Liver (tissue), 9 donors: Measurements from ENCODE around the gene BAK1. TPM values are rescaled to one million over a fixed set of nuclear protein-coding genes. Genes with fewer than 3 reads are reported as not detected.

ENCODE experiments used
- DNase-seq: peaks from one replicate; pipeline ENCODE4 v3.0.0-alpha.2; 2017; ENCODE audit warnings: low spot score
- H3K27ac ChIP-seq, 2 donors: one replicate each; pipeline ENCODE4 v1.7.0; 2013; ENCODE audit warnings: inconsistent platforms in 2 of 2, low read length in 2 of 2, control low read depth in 1 of 2, low read depth in 1 of 2, mild to moderate bottlenecking in 1 of 2
- H3K27me3 ChIP-seq, 4 donors: one replicate each; pipeline versions ENCODE4 v1.6.1 to v1.7.0; 2013; ENCODE audit warnings: low read length in 3 of 4, inconsistent platforms in 1 of 4, mild to moderate bottlenecking in 1 of 4, moderate library complexity in 1 of 4; ENCODE audit not compliant: control insufficient read depth in 4 of 4, insufficient read depth in 4 of 4
- H3K36me3 ChIP-seq, 4 donors: one replicate each; pipeline versions ENCODE4 v1.6.1 to v1.7.0; 2013; ENCODE audit warnings: low read length in 3 of 4, mild to moderate bottlenecking in 3 of 4, low read depth in 1 of 4, moderate library complexity in 1 of 4; ENCODE audit not compliant: control insufficient read depth in 4 of 4, insufficient read depth in 3 of 4
- H3K4me1 ChIP-seq, 4 donors: one replicate each; pipeline versions ENCODE4 v1.6.1 to v1.7.0; 2013; ENCODE audit warnings: low read length in 3 of 4, mild to moderate bottlenecking in 3 of 4, moderate library complexity in 1 of 4; ENCODE audit not compliant: control insufficient read depth in 4 of 4, insufficient read depth in 4 of 4
- H3K4me3 ChIP-seq, 3 donors: one replicate each; pipeline versions ENCODE4 v1.6.1 to v1.7.0; 2013; ENCODE audit warnings: low read length in 3 of 3, control low read depth in 1 of 3, low read depth in 1 of 3, mild to moderate bottlenecking in 1 of 3
- H3K9ac ChIP-seq, 2 donors: one replicate each; pipeline ENCODE4 v1.7.0; 2013; ENCODE audit warnings: low read length in 2 of 2, mild to moderate bottlenecking in 2 of 2, moderate library complexity in 2 of 2, control low read depth in 1 of 2, low read depth in 1 of 2
- H3K9me3 ChIP-seq, 4 donors: one replicate each; pipeline versions ENCODE4 v1.6.1 to v1.7.0; 2013; ENCODE audit warnings: low read length in 3 of 4; ENCODE audit not compliant: control insufficient read depth in 4 of 4
- CTCF ChIP-seq: fragments of 150-350 bp; IDR thresholded peaks from 2 replicates; pipeline ENCODE4 v1.5.1; 2017; ENCODE audit warnings: improper control_type of control experiment, low read depth, low read length; ENCODE audit not compliant: missing input control
- EGR1 ChIP-seq, 2 donors: IDR thresholded peaks; 2 replicates each; pipeline ENCODE4 v1.6.1; 2016 to 2018; ENCODE audit warnings: antibody characterized with exemption in 2 of 2, low read depth in 2 of 2
- FOXA1 ChIP-seq: IDR thresholded peaks from 2 replicates; pipeline ENCODE4 v1.6.1; 2016; ENCODE audit warnings: antibody characterized with exemption
- GABPA ChIP-seq, 2 donors: IDR thresholded peaks in 1 of 2; conservative IDR thresholded peaks in 1 of 2; 2 replicates each; pipeline ENCODE4 v1.6.1; 2016; ENCODE audit warnings: antibody characterized with exemption in 2 of 2, mild to moderate bottlenecking in 1 of 2, moderate library complexity in 1 of 2
- HNF4A ChIP-seq, 2 donors: conservative IDR thresholded peaks; 2 replicates each; pipeline ENCODE4 v1.6.1; 2016; ENCODE audit warnings: antibody characterized with exemption in 2 of 2, mild to moderate bottlenecking in 2 of 2
- HNF4G ChIP-seq: IDR thresholded peaks from 2 replicates; pipeline ENCODE4 v1.6.1; 2016; ENCODE audit warnings: antibody characterized with exemption
- JUND ChIP-seq, 2 donors: IDR thresholded peaks; 2 replicates each; pipeline ENCODE4 v1.6.1; 2016; ENCODE audit warnings: antibody characterized with exemption in 2 of 2
- MAX ChIP-seq: IDR thresholded peaks from 2 replicates; pipeline ENCODE4 v1.6.1; 2016; ENCODE audit warnings: antibody characterized with exemption
- NR2F2 ChIP-seq: IDR thresholded peaks from 2 replicates; pipeline ENCODE4 v1.6.1; 2016; ENCODE audit warnings: antibody characterized with exemption
- RAD21 ChIP-seq, 2 donors: IDR thresholded peaks; 2 replicates each; pipeline ENCODE4 v1.6.1; 2016; ENCODE audit warnings: antibody characterized with exemption in 2 of 2, mild to moderate bottlenecking in 2 of 2
- REST ChIP-seq: IDR thresholded peaks from 2 replicates; pipeline ENCODE4 v1.6.1; 2016; ENCODE audit warnings: antibody characterized with exemption, mild to moderate bottlenecking
- RXRA ChIP-seq, 2 donors: IDR thresholded peaks; 2 replicates each; pipeline ENCODE4 v1.6.1; 2017 to 2018; ENCODE audit warnings: antibody characterized with exemption in 2 of 2, mild to moderate bottlenecking in 1 of 2
- YY1 ChIP-seq: IDR thresholded peaks from 2 replicates; pipeline ENCODE4 v1.6.1; 2016; ENCODE audit warnings: antibody characterized with exemption, mild to moderate bottlenecking
- ZBTB33 ChIP-seq: IDR thresholded peaks from 2 replicates; pipeline ENCODE4 v1.6.1; 2016; ENCODE audit warnings: antibody characterized with exemption
- WGBS: extraction: QIAGEN DNeasy Blood & Tissue Kit; methylation state at CpG from one replicate; pipeline ENCODE4 v1.1.7; 2013; 5-methylcytosine and 5-hydroxymethylcytosine counted together
- polyA plus RNA-seq, 2 donors: library from polyadenylated mRNA; stranded (reverse) in 1 of 2; unstranded in 1 of 2; fragments of 200-250 nt in 1 of 2; fragments of >200 nt in 1 of 2; fragmentation: Nextera tagmentation in 1 of 2; extraction: Ambion mirVana in 1 of 2; gene quantifications; one replicate each; pipeline versions ENCODE4 v1.2.1 to v1.2.3, GENCODE V29; 2013 to 2015
- total RNA-seq, 2 donors: library from RNA; depleted of rRNA; stranded (reverse); fragments of >200 nt; gene quantifications; one replicate each; pipeline ENCODE4 v1.2.3, GENCODE V29; 2014
- donor health status: healthy.
- donor health status: healthy.
- donor health status: healthy.
- donor health status: healthy.
- donor health status: healthy.

The BAK1 gene
- total and polyA plus RNA-seq, 4 donors = 2.4 to 8.7 (median 5.3) TPM

- Histone ChIP-seq H3K36me3 (peaks cover 0 to 20% (median 14%) of the 10 kb centered on the region in 4 donors), H3K27ac (peak overlapping the region in 1 of 2 donors; percentile 39), H3K27me3 (no peaks in the 10 kb centered on the region), H3K4me3 (peak overlapping the region in 1 of 3 donors; percentile 29), H3K9me3 (no peaks in the 10 kb centered on the region), H3K9ac (no peak overlapping the region), H3K4me1 (peaks cover 4 to 13% (median 5%) of the 10 kb centered on the region in 4 donors)
- 91% methylated on average over 7 of the region's 7 CpGs for WGBS
- no peak for DNase-seq
- TF ChIP-seq CTCF (no peak), RAD21 (IDR thresholded peaks at IDR 0.05) (no peak), MAX (no peak), EGR1 (IDR thresholded peaks at IDR 0.05; ENCODE audit: low read depth in 2 of 2) (no peak), GABPA (IDR thresholded peaks at IDR 0.05 in 1 of 2, conservative IDR thresholded peaks at IDR 0.05 in 1 of 2) (no peak), NR2F2 (no peak), REST (no peak), JUND (IDR thresholded peaks at IDR 0.05) (no peak), RXRA (IDR thresholded peaks at IDR 0.05) (no peak), YY1 (no peak), FOXA1 (no peak), HNF4G (no peak)
Measured at GRCh38 chr6:33578164-33578563, 1.9 kb downstream of the BAK1 start.

- DNase-seq = no peak
- TF ChIP-seq CTCF = no peak
- TF ChIP-seq HNF4A (conservative IDR thresholded peaks at IDR 0.05) = no peak
- TF ChIP-seq EGR1 (IDR thresholded peaks at IDR 0.05; ENCODE audit: low read depth in 2 of 2) = no peak
- no peak for TF ChIP-seq MAX
- TF ChIP-seq RXRA (IDR thresholded peaks at IDR 0.05) = no peak
- no peak for TF ChIP-seq ZBTB33
- Histone ChIP-seq H3K27ac (peak overlapping the region in 1 of 2 donors; percentile 41), H3K4me1 (peaks cover 4 to 13% (median 5%) of the 10 kb centered on the region in 4 donors), H3K27me3 (no peaks in the 10 kb centered on the region), H3K9ac (no peak overlapping the region), H3K36me3 (peaks cover 0 to 20% (median 14%) of the 10 kb centered on the region in 4 donors), H3K9me3 (no peaks in the 10 kb centered on the region), H3K4me3 (no peak overlapping the region)
- 81% methylated on average over 6 of the region's 6 CpGs for WGBS
Measured at GRCh38 chr6:33577718-33578117, 2.4 kb downstream of the BAK1 start.
